PFSK-1 (cell line): ENCODE measurements around the gene MYBPC1.

Source experiments
- FOXP2 ChIP-seq: optimal IDR thresholded peaks from 2 replicates; pipeline ENCODE3; 2011; ENCODE audit warnings: borderline replicate concordance, control low read depth, inconsistent platforms; ENCODE audit not compliant: insufficient read depth; ENCODE audit errors: extremely low read length, extremely low read depth
- POLR2AphosphoS5 ChIP-seq: IDR thresholded peaks from 2 replicates; pipeline ENCODE4 v1.6.1; 2012; ENCODE audit warnings: low read depth, mild to moderate bottlenecking, control low read depth, low read length, moderate library complexity
- SIN3A ChIP-seq: IDR thresholded peaks from 2 replicates; pipeline ENCODE4 v1.6.1; 2012; ENCODE audit warnings: mild to moderate bottlenecking, low read length, moderate library complexity, borderline replicate concordance; ENCODE audit not compliant: insufficient read depth
- TAF1 ChIP-seq: IDR thresholded peaks from 2 replicates; pipeline ENCODE4 v1.6.1; 2012; ENCODE audit warnings: low read length, control low read depth, borderline replicate concordance; ENCODE audit not compliant: insufficient read depth
- TF ChIP-seq, protein P1 (sequence below), 2 experiments: IDR thresholded peaks; 2 replicates each; pipeline versions ENCODE4 v1.6.1 to v1.8.0; 2011 to 2012; ENCODE audit warnings: low read depth in 2 of 2, low read length in 2 of 2, control low read depth in 1 of 2, inconsistent platforms in 1 of 2, mild to moderate bottlenecking in 1 of 2, moderate library complexity in 1 of 2; ENCODE audit not compliant: insufficient read depth in 1 of 2

DNA sequence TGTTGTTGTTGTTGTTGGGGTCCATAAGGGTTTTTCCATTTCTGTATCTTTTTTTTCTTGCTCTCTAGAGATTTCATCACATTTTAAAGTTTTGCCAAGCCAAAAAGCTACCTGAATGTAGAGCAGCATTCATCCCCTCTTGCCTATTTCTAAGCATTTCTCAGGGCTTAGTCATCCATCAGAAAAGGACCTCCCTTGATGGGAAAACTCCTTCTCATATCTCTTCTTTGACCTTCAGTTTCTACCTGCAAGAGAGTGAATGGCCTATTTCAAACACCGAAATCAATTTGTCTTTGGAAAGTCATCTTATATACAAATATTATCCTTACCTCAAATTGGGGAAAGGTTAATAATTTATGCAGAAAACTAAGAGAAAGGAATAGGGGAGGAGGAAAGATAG is 4.5 kb downstream of the MYBPC1 start:
- TF ChIP-seq POLR2AphosphoS5 (no peak), FOXP2 (no peak), TAF1 (no peak), SIN3A (no peak)
- TF ChIP-seq, protein P1, sequence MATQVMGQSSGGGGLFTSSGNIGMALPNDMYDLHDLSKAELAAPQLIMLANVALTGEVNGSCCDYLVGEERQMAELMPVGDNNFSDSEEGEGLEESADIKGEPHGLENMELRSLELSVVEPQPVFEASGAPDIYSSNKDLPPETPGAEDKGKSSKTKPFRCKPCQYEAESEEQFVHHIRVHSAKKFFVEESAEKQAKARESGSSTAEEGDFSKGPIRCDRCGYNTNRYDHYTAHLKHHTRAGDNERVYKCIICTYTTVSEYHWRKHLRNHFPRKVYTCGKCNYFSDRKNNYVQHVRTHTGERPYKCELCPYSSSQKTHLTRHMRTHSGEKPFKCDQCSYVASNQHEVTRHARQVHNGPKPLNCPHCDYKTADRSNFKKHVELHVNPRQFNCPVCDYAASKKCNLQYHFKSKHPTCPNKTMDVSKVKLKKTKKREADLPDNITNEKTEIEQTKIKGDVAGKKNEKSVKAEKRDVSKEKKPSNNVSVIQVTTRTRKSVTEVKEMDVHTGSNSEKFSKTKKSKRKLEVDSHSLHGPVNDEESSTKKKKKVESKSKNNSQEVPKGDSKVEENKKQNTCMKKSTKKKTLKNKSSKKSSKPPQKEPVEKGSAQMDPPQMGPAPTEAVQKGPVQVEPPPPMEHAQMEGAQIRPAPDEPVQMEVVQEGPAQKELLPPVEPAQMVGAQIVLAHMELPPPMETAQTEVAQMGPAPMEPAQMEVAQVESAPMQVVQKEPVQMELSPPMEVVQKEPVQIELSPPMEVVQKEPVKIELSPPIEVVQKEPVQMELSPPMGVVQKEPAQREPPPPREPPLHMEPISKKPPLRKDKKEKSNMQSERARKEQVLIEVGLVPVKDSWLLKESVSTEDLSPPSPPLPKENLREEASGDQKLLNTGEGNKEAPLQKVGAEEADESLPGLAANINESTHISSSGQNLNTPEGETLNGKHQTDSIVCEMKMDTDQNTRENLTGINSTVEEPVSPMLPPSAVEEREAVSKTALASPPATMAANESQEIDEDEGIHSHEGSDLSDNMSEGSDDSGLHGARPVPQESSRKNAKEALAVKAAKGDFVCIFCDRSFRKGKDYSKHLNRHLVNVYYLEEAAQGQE (IDR thresholded peaks at IDR 0.05; ENCODE audit: insufficient read depth in 1 of 2, low read depth in 2 of 2, low read length in 2 of 2): no peak
